GM21619 (cell line): ENCODE measurements around the gene SERINC1.
A peak's percentile ranks its signal among the peaks of the same experiment; 100 is the strongest.
"Not testable (repeated sequence)": the region's sequence is repeated elsewhere in the genome, so short reads cannot be mapped to it uniquely, and the experiment has no call there.

Experiments used
- ATAC-seq: cut with Tn5 transposase; IDR thresholded peaks from one replicate; pipeline ENCODE4 v1.9.1; 2021; ENCODE audit not compliant: unreplicated experiment

Gene SERINC1

GRCh38 chr6:122471107-122472021, at the start of gene SERINC1:
SERINC1 (minus strand) TSS chr6:122471807; CDS start chr6:122471737, 70 bp downstream.
- peak; percentile 99 for ATAC-seq

DNA sequence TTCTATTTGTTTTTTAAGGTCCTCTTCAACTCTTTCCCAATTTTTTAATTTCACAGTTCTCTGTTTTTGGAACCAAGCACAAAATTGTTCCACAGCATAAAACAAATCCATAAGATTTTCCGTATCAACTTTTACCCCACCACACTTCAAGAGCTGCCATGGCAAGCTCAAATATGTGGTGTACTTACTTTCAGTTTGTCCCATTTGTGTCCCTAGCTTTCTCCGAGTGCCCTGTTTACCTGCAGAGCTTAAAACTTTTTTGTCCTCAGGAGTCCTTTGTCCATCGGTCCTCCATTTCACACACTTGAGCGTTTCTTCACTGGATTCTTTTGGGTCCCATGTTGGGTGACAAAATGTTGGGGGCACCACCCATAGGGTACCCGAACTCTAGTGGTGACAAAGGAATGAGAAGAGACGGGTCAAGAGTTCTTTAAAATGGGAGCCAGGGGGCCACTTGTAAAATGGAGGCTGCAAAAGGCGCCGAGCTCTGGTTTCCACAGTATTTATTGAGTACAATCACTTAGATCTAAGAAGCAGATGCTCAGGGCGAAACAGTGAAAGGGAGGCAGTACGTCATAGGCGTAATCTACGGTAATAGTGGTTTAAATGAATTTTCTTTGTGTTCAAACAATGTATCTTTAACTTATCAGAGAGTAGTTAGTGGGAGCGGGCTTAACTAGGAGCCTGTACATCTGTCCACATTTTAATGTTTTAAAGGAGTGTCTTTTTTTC, 39.8 kb upstream of the SERINC1 start:
- no peak for ATAC-seq

GRCh38 chr6:122505170-122505569, 33.6 kb upstream of the SERINC1 start:
- ATAC-seq, result not testable (repeated sequence)

DNA sequence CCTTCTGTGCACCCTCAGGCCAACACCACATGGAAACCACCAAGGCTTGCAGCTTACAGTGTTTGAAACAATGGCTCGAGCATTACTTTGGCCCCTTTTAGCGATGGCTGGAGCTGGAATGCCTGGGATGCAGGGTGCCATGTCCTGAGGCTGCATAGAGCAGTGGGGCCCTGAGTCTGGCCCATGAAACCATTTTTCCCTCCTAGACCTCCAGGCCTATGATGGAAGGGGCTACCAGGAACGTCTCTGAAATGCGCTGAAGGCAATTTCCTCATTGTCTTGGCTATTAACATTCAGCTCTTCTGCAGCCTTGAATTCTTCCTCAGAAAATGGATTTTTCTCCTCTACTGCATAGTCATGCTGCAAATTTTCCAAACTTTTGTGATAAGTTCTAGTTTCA, 29.9 kb upstream of the SERINC1 start:
- ATAC-seq, result no peak

- ATAC-seq, result peak; percentile 67
These were observed 24.0 kb upstream of the SERINC1 start for GRCh38 chr6:122495612-122496011.

GRCh38 chr6:122494665-122495272, 23.2 kb upstream of the SERINC1 start:
- ATAC-seq, result no peak

- ATAC-seq, result peak; percentile 93
These were observed 20.4 kb upstream of the SERINC1 start for GRCh38 chr6:122491919-122492555.

DNA sequence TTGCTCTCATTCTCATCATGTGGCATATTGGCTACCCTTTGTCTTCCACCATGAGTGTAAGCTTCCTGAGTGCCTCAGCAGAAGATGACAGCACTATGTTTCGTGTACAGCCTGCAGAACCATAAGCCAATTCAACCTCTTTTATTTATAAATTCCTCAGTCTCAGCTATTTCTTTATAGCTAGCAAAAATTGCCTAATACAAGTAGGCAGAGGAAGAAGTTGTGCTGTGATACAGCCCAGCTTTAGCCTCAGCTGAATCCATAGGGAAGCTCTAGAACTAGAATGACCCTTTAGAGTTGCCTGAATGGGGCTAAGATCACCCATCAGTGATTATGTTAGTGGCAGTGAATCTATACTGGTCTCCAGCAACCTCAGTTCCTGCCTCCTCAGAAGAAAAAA, 19.0 kb upstream of the SERINC1 start:
- ATAC-seq, result no peak

GRCh38 chr6:122484760-122485159, 13.2 kb upstream of the SERINC1 start:
- peak; percentile 79 for ATAC-seq

DNA sequence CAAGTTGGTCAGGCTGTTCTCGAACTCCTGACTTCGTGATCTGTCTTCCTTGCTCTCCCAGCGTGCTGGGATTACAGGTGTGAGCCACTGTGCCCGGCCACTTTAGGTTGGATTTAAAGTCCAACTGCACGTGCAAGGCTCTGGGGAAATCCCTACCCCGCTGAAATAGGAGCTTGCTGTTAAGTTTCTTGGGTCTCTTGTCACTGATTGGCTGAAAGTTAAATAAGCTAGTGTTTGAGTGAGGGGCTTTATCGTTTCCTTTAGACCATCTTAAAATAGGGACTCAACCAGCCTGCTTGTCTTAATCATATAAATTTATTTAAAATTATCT, 11.1 kb upstream of the SERINC1 start:
- no peak for ATAC-seq

DNA sequence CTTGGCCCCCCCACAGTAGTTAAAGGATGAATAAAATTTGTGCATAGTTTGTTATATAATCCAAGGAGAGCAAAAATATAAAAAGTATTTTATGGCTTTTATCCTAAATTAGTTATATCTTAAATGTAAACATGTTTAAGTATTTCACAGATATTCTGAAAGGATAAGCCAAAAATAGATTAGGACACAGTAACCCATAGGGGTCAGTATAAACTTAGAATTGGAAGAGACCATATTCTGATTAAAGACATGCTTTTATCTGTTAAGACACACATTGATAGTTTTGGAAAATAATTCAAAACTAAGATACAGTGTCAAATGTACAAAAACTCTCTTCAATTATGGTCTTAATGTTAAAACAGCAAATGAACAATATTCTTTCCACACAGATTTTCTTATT, 4.5 kb upstream of the SERINC1 start:
- ATAC-seq, result no peak

DNA sequence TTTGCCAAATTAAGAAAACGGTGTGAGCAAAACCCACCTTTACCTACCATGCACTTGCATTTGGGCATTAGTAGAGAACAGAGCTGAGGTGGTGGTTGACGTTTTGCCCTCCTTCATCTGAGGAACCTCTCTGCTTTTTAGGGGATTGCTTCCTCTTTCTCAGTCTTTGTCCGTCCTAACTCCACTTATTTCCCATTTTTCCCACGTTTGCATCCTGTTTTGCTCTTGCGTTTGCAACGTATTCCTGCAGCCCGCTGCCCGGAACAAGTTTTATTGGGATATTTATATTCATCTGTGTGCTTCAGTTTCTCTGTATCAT, 374 bp upstream of the SERINC1 start:
- peak; percentile 45 for ATAC-seq

- no peak for ATAC-seq
These were observed 9.7 kb downstream of the SERINC1 start for GRCh38 chr6:122461885-122462284.

GRCh38 chr6:122459865-122460416, 11.7 kb downstream of the SERINC1 start:
- ATAC-seq, result not testable (repeated sequence)

- ATAC-seq, result no peak
These were observed 12.4 kb downstream of the SERINC1 start for GRCh38 chr6:122459240-122459639.

DNA sequence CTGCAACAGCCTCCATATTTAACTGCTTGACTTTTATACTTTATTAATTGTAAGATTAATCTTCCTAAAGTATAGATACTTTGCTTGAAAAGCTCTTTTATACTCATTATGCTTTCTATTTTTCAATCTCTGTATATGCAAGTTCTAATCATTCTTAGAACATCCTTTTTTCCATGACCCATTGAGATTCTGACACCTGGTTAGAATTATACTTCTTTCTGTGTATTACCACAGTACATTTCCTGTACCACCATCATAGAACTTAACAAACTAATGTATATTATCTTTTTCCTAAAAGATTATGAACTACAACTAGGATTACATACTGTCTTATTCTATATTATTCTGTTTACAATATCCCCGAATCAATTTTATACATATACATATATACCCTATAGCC, 13.5 kb downstream of the SERINC1 start:
- ATAC-seq, result no peak

DNA sequence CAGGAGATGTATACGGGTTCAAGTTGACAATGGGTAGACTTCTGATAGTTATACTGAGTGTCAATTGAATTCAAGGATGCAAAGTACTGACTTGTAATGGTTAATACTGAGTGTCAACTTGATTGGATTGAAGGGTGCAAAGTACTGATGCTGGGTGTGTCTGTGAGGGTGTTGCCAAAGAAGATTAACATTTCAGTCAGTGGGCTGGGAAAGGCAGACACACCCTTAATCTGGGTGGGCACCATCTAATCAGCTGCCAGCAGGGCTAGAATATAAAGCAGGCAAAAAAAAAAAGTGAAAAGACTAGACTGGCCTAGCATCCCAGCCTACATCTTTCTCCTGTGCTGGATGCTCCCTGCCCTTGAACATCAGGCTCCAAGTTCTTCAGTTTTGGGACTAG, 16.5 kb downstream of the SERINC1 start:
- not testable (repeated sequence) for ATAC-seq

DNA sequence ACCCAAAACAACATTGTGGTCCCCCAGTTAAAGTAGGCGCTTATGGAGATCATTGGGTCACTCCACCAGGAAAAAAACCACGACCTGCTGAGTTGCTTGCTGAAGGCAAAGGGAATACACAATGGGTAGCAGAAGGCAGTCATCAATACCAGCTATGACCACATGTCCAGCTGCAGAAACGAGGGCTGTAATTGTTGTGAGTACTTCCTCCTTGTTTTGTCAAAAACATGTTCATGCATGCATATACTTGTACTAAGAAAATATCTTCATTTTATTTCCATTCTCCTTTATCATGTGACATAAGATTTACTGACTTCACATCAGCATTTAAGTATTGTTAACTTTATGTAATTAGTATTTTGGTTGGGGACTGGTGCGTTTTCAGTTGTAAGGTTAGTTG, 16.9 kb downstream of the SERINC1 start:
- no peak for ATAC-seq

GRCh38 chr6:122452509-122452908, 19.1 kb downstream of the SERINC1 start:
- no peak for ATAC-seq

- no peak for ATAC-seq
These were observed 22.5 kb downstream of the SERINC1 start for GRCh38 chr6:122449069-122449468.

- ATAC-seq, result no peak
These were observed 26.3 kb downstream of the SERINC1 start for GRCh38 chr6:122445274-122445673.
